WTC11 (cell line): ENCODE measurements around the gene MYL12B. TPM values are rescaled to one million over a fixed set of nuclear protein-coding genes. Genes with fewer than 3 reads are reported as not detected.

Experiments used
- ATAC-seq: fragments of 200-7000 bp; cut with Tn5 transposase; 2 replicates; pipeline ENCODE4 v1.10.0; 2021; ENCODE audit warnings: mild to moderate bottlenecking, moderate library complexity
- CTCF ChIA-PET: fragments of 300-600 bp; sonication (Branson Sonifier 250); formaldehyde crosslinking; loops from one replicate; lab custom pipeline; 2021; ENCODE audit warnings: antibody characterized with exemption; lab: Charles Lee
- POLR2A ChIA-PET: fragments of 350-600 bp; sonication (Branson Sonifier 250); formaldehyde crosslinking; loops from one replicate; lab custom pipeline; 2021; ENCODE audit warnings: antibody characterized with exemption; lab: Charles Lee
- DNase-seq: peaks from one replicate; pipeline ENCODE4 v3.0.0; 2021; ENCODE audit warnings: low spot score
- H3K27ac Mint-ChIP-seq: 2 replicates; pipeline ENCODE4 v1.8.0; 2021; ENCODE audit warnings: mixed read lengths
- H3K27me3 Mint-ChIP-seq: 2 replicates; pipeline ENCODE4 v1.8.0; 2021; ENCODE audit warnings: low read depth, mild to moderate bottlenecking, moderate library complexity, mixed read lengths
- H3K36me3 Mint-ChIP-seq: 2 replicates; pipeline ENCODE4 v1.8.0; 2021; ENCODE audit warnings: mixed read lengths
- H3K4me1 Mint-ChIP-seq: 2 replicates; pipeline ENCODE4 v1.8.0; 2022; ENCODE audit warnings: mixed read lengths
- H3K4me3 Mint-ChIP-seq: 2 replicates; pipeline ENCODE4 v1.8.0; 2021; ENCODE audit warnings: mild to moderate bottlenecking, moderate library complexity, mixed read lengths
- H3K9me3 Mint-ChIP-seq: 2 replicates; pipeline ENCODE4 v1.8.0; 2021; ENCODE audit warnings: mixed read lengths
- MXD4 ChIP-seq: fragments of 250-450 bp; sonication (Bioruptor Pico); IDR thresholded peaks from 2 replicates; pipeline ENCODE4 v1.8.0; 2021; ENCODE audit warnings: mild to moderate bottlenecking, moderate library complexity, borderline replicate concordance
- SMAD4 ChIP-seq: sonication (generic); formaldehyde crosslinking; IDR thresholded peaks from 2 replicates; pipeline ENCODE4 v1.8.0; 2022; ENCODE audit warnings: mild to moderate bottlenecking, missing genetic modification reagents
- SP1 ChIP-seq: sonication (generic); formaldehyde crosslinking; conservative IDR thresholded peaks from 2 replicates; pipeline ENCODE4 v1.8.1; 2022; ENCODE audit warnings: missing genetic modification reagents
- ZNF263 ChIP-seq: sonication (generic); formaldehyde crosslinking; IDR thresholded peaks from 2 replicates; pipeline ENCODE4 v1.8.1; 2022; ENCODE audit warnings: low read depth, mild to moderate bottlenecking, moderate library complexity, missing genetic modification reagents
- ZNF317 ChIP-seq: sonication (generic); formaldehyde crosslinking; IDR thresholded peaks from 2 replicates; pipeline ENCODE4 v1.8.1; 2023; ENCODE audit warnings: low read depth, mild to moderate bottlenecking, moderate library complexity, missing genetic modification reagents, borderline replicate concordance
- ZNF396 ChIP-seq: fragments of 250-450 bp; sonication (Bioruptor Pico); IDR thresholded peaks from 2 replicates; pipeline ENCODE4 v1.8.0; 2021; ENCODE audit warnings: mild to moderate bottlenecking, moderate library complexity, borderline replicate concordance
- total RNA-seq: library from RNA; stranded (reverse); gene quantifications from 3 replicates; pipeline ENCODE4 v1.2.3, GENCODE V29; 2021
- TF ChIP-seq, protein P1 (sequence below): sonication (generic); formaldehyde crosslinking; IDR thresholded peaks from 2 replicates; pipeline ENCODE4 v1.8.1; 2022; ENCODE audit warnings: low read depth, missing genetic modification reagents, borderline replicate concordance
- TF ChIP-seq, protein P2 (sequence below): fragments of 250-450 bp; sonication (Bioruptor Pico); IDR thresholded peaks from 2 replicates; pipeline ENCODE4 v1.8.0; 2021; ENCODE audit warnings: mild to moderate bottlenecking
- TF ChIP-seq, protein P3 (sequence below): sonication (generic); formaldehyde crosslinking; IDR thresholded peaks from 2 replicates; pipeline ENCODE4 v1.8.1; 2023; ENCODE audit warnings: mild to moderate bottlenecking, missing genetic modification reagents, moderate library complexity
- TF ChIP-seq, protein P4 (sequence below): sonication (generic); formaldehyde crosslinking; IDR thresholded peaks from 2 replicates; pipeline ENCODE4 v1.8.0; 2022; ENCODE audit warnings: mild to moderate bottlenecking, missing genetic modification reagents
- TF ChIP-seq, protein P5 (sequence below): sonication (generic); formaldehyde crosslinking; IDR thresholded peaks from 2 replicates; pipeline ENCODE4 v1.8.0; 2023; ENCODE audit warnings: missing genetic modification reagents
- TF ChIP-seq, protein P6 (sequence below): fragments of 250-450 bp; sonication (Bioruptor Pico); IDR thresholded peaks from 2 replicates; pipeline ENCODE4 v1.9.0; 2021; ENCODE audit warnings: mild to moderate bottlenecking
- TF ChIP-seq, protein P7 (sequence below): fragments of 250-450 bp; sonication (Bioruptor Pico); IDR thresholded peaks from 2 replicates; pipeline ENCODE4 v1.9.0; 2021; ENCODE audit warnings: moderate library complexity, mild to moderate bottlenecking, inconsistent platforms, borderline replicate concordance
- TF ChIP-seq, protein P8 (sequence below): sonication (generic); formaldehyde crosslinking; IDR thresholded peaks from 2 replicates; pipeline ENCODE4 v1.8.1; 2022; ENCODE audit warnings: mild to moderate bottlenecking, missing genetic modification reagents, moderate library complexity, borderline replicate concordance
- TF ChIP-seq, protein P9 (sequence below): sonication (generic); formaldehyde crosslinking; IDR thresholded peaks from 2 replicates; pipeline ENCODE4 v1.8.0; 2023; ENCODE audit warnings: mild to moderate bottlenecking, missing genetic modification reagents

The MYL12B gene
- total RNA-seq, 1 experiment from 2014 or later, result 173 TPM

DNA sequence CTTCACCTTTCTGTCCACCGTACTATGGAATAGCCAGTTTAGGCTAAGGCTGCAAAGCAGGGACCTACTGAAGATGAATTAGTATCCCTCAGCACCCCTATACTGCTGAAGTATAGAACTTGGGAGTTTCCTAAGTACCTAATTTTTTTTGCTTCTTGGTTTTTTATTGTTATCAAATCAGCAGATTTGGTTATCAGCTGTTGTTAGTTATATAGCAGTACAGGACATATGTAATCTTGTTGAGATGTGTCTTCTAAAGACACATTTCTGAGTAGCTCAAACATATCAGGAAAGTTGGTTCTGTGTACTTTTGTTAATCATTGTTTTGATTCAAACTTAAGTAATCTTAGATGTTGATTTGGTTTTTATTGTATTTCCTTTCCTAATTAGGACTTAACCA lies 9.1 kb upstream of the MYL12B start:
- Mint-ChIP-seq H3K36me3 (peaks cover 55% of the 10 kb centered on the region), H3K27me3 (no peaks in the 10 kb centered on the region), H3K9me3 (no peaks in the 10 kb centered on the region), H3K4me1 (peaks cover 17% of the 10 kb centered on the region), H3K27ac (no peak overlapping the region), H3K4me3 (no peak overlapping the region)
- ChIA-PET POLR2A (no interaction called here), CTCF (no interaction called here)
- TF ChIP-seq, protein P1, sequence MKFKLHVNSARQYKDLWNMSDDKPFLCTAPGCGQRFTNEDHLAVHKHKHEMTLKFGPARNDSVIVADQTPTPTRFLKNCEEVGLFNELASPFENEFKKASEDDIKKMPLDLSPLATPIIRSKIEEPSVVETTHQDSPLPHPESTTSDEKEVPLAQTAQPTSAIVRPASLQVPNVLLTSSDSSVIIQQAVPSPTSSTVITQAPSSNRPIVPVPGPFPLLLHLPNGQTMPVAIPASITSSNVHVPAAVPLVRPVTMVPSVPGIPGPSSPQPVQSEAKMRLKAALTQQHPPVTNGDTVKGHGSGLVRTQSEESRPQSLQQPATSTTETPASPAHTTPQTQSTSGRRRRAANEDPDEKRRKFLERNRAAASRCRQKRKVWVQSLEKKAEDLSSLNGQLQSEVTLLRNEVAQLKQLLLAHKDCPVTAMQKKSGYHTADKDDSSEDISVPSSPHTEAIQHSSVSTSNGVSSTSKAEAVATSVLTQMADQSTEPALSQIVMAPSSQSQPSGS, result no peak
- TF ChIP-seq, protein P2, sequence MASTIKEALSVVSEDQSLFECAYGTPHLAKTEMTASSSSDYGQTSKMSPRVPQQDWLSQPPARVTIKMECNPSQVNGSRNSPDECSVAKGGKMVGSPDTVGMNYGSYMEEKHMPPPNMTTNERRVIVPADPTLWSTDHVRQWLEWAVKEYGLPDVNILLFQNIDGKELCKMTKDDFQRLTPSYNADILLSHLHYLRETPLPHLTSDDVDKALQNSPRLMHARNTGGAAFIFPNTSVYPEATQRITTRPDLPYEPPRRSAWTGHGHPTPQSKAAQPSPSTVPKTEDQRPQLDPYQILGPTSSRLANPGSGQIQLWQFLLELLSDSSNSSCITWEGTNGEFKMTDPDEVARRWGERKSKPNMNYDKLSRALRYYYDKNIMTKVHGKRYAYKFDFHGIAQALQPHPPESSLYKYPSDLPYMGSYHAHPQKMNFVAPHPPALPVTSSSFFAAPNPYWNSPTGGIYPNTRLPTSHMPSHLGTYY, result no peak
- TF ChIP-seq SMAD4 (CRISPR knock-in tag) (no peak), MXD4 (CRISPR knock-in tag) (no peak), SP1 (CRISPR knock-in tag) (no peak)
- TF ChIP-seq, protein P3, sequence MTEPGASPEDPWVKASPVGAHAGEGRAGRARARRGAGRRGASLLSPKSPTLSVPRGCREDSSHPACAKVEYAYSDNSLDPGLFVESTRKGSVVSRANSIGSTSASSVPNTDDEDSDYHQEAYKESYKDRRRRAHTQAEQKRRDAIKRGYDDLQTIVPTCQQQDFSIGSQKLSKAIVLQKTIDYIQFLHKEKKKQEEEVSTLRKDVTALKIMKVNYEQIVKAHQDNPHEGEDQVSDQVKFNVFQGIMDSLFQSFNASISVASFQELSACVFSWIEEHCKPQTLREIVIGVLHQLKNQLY (CRISPR knock-in tag), result no peak
- TF ChIP-seq, protein P4, sequence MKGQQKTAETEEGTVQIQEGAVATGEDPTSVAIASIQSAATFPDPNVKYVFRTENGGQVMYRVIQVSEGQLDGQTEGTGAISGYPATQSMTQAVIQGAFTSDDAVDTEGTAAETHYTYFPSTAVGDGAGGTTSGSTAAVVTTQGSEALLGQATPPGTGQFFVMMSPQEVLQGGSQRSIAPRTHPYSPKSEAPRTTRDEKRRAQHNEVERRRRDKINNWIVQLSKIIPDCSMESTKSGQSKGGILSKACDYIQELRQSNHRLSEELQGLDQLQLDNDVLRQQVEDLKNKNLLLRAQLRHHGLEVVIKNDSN, result no peak
- TF ChIP-seq, protein P5, sequence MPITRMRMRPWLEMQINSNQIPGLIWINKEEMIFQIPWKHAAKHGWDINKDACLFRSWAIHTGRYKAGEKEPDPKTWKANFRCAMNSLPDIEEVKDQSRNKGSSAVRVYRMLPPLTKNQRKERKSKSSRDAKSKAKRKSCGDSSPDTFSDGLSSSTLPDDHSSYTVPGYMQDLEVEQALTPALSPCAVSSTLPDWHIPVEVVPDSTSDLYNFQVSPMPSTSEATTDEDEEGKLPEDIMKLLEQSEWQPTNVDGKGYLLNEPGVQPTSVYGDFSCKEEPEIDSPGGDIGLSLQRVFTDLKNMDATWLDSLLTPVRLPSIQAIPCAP (CRISPR knock-in tag), result no peak
- TF ChIP-seq, protein P6, sequence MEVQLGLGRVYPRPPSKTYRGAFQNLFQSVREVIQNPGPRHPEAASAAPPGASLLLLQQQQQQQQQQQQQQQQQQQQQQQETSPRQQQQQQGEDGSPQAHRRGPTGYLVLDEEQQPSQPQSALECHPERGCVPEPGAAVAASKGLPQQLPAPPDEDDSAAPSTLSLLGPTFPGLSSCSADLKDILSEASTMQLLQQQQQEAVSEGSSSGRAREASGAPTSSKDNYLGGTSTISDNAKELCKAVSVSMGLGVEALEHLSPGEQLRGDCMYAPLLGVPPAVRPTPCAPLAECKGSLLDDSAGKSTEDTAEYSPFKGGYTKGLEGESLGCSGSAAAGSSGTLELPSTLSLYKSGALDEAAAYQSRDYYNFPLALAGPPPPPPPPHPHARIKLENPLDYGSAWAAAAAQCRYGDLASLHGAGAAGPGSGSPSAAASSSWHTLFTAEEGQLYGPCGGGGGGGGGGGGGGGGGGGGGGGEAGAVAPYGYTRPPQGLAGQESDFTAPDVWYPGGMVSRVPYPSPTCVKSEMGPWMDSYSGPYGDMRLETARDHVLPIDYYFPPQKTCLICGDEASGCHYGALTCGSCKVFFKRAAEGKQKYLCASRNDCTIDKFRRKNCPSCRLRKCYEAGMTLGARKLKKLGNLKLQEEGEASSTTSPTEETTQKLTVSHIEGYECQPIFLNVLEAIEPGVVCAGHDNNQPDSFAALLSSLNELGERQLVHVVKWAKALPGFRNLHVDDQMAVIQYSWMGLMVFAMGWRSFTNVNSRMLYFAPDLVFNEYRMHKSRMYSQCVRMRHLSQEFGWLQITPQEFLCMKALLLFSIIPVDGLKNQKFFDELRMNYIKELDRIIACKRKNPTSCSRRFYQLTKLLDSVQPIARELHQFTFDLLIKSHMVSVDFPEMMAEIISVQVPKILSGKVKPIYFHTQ (CRISPR knock-in tag), result no peak
- DNase-seq (no peak), ATAC-seq (no peak)

DNA sequence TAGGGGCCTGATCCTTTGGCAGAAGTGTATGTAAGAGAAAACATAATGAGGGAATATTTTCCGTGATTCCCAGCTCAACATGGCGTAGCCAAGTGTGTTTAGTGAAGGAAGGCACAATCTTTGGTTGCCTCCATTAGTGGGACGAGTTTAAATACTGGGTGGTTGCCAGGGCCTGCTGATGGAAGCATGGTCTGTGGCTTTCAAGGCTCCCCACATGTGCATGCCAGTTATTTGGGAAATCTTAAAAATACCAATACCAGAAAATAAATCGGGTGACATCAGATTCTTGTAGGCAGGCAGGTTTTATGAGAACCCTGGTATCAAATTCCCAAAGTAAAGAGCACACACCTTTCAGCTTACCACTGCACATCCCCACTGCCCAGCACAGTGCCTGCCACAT lies 7.2 kb upstream of the MYL12B start:
- ChIA-PET POLR2A (no interaction called here), CTCF (no interaction called here)
- Mint-ChIP-seq H3K36me3 (peaks cover 49% of the 10 kb centered on the region), H3K27ac (no peak overlapping the region), H3K9me3 (no peaks in the 10 kb centered on the region), H3K4me1 (peaks cover 10% of the 10 kb centered on the region), H3K4me3 (no peak overlapping the region), H3K27me3 (no peaks in the 10 kb centered on the region)
- DNase-seq (no peak), ATAC-seq (no peak)
- TF ChIP-seq, protein P7, sequence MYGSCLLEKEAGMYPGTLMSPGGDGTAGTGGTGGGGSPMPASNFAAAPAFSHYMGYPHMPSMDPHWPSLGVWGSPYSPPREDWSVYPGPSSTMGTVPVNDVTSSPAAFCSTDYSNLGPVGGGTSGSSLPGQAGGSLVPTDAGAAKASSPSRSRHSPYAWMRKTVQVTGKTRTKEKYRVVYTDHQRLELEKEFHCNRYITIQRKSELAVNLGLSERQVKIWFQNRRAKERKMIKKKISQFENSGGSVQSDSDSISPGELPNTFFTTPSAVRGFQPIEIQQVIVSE (CRISPR knock-in tag), result no peak
- no peak for TF ChIP-seq ZNF263 (CRISPR knock-in tag)
- TF ChIP-seq ZNF396 (CRISPR knock-in tag), result no peak
- TF ChIP-seq, protein P8, sequence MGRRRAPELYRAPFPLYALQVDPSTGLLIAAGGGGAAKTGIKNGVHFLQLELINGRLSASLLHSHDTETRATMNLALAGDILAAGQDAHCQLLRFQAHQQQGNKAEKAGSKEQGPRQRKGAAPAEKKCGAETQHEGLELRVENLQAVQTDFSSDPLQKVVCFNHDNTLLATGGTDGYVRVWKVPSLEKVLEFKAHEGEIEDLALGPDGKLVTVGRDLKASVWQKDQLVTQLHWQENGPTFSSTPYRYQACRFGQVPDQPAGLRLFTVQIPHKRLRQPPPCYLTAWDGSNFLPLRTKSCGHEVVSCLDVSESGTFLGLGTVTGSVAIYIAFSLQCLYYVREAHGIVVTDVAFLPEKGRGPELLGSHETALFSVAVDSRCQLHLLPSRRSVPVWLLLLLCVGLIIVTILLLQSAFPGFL (CRISPR knock-in tag), result no peak
- TF ChIP-seq, protein P9, sequence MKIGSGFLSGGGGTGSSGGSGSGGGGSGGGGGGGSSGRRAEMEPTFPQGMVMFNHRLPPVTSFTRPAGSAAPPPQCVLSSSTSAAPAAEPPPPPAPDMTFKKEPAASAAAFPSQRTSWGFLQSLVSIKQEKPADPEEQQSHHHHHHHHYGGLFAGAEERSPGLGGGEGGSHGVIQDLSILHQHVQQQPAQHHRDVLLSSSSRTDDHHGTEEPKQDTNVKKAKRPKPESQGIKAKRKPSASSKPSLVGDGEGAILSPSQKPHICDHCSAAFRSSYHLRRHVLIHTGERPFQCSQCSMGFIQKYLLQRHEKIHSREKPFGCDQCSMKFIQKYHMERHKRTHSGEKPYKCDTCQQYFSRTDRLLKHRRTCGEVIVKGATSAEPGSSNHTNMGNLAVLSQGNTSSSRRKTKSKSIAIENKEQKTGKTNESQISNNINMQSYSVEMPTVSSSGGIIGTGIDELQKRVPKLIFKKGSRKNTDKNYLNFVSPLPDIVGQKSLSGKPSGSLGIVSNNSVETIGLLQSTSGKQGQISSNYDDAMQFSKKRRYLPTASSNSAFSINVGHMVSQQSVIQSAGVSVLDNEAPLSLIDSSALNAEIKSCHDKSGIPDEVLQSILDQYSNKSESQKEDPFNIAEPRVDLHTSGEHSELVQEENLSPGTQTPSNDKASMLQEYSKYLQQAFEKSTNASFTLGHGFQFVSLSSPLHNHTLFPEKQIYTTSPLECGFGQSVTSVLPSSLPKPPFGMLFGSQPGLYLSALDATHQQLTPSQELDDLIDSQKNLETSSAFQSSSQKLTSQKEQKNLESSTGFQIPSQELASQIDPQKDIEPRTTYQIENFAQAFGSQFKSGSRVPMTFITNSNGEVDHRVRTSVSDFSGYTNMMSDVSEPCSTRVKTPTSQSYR (CRISPR knock-in tag), result no peak
- TF ChIP-seq ZNF317 (CRISPR knock-in tag), result no peak
